Neural cell (in vitro differentiated cells): ENCODE measurements around the gene CKAP4. TPM values are rescaled to one million over a fixed set of nuclear protein-coding genes. Genes with fewer than 3 reads are reported as not detected.

Source experiments
- H2AFZ ChIP-seq: fragments of 200-600, 300-800 bp; sonication (generic), shearing (Covaris generic); 2 replicates; pipeline ENCODE4 v1.6.0; 2014; ENCODE audit warnings: low read depth, mild to moderate bottlenecking, antibody characterized with exemption, low read length, moderate library complexity
- H3F3A ChIP-seq: fragments of 200-600 bp; shearing (Covaris generic); 2 replicates; pipeline ENCODE4 v1.6.1; 2016; ENCODE audit warnings: mild to moderate bottlenecking, moderate library complexity, mixed read lengths, antibody characterized with exemption, low read length; ENCODE audit not compliant: insufficient read depth, poor library complexity, severe bottlenecking
- H3K27ac ChIP-seq: fragments of 200-600, 300-800 bp; sonication (generic), shearing (Covaris generic); 2 replicates; pipeline ENCODE4 v1.5.1; 2014; ENCODE audit warnings: mild to moderate bottlenecking, low read length, moderate library complexity
- H3K27me3 ChIP-seq: fragments of 300-800, 200-600 bp; sonication (generic), shearing (Covaris generic); 2 replicates; pipeline ENCODE4 v1.6.0; 2014; ENCODE audit warnings: mild to moderate bottlenecking, low read depth, low read length, moderate library complexity; ENCODE audit not compliant: insufficient read depth
- H3K36me3 ChIP-seq: fragments of 300-800, 200-600 bp; sonication (generic), shearing (Covaris generic); 2 replicates; pipeline ENCODE4 v1.5.1; 2014; ENCODE audit warnings: mild to moderate bottlenecking, antibody characterized with exemption, low read length, moderate library complexity; ENCODE audit not compliant: insufficient read depth
- H3K4me2 ChIP-seq: fragments of 300-800, 200-600 bp; sonication (generic), shearing (Covaris generic); 2 replicates; pipeline ENCODE4 v1.6.0; 2014; ENCODE audit warnings: mild to moderate bottlenecking, low read length
- H3K4me3 ChIP-seq: fragments of 300-800, 200-600 bp; sonication (generic), shearing (Covaris generic); 2 replicates; pipeline ENCODE4 v1.5.1; 2014; ENCODE audit warnings: mild to moderate bottlenecking, low read length, moderate library complexity
- H3K79me2 ChIP-seq: fragments of 200-600 bp; shearing (Covaris generic); replicated peaks from 2 replicates; pipeline ENCODE4 v1.6.0; 2014; ENCODE audit warnings: mild to moderate bottlenecking, low read length, moderate library complexity; ENCODE audit not compliant: insufficient read depth
- H3K9ac ChIP-seq: fragments of 300-800, 200-600 bp; sonication (generic), shearing (Covaris generic); 2 replicates; pipeline ENCODE4 v1.6.1; 2016; ENCODE audit warnings: mild to moderate bottlenecking, low read length, mixed read lengths
- H3K9me2 ChIP-seq: fragments of 200-600 bp; shearing (Covaris generic); 2 replicates; pipeline ENCODE4 v1.6.1; 2016; ENCODE audit warnings: mild to moderate bottlenecking, low read length, mixed read lengths; ENCODE audit not compliant: insufficient read depth
- H3K9me3 ChIP-seq: fragments of 200-600, 300-800 bp; sonication (generic), shearing (Covaris generic); 2 replicates; pipeline ENCODE4 v1.6.1; 2016; ENCODE audit warnings: mild to moderate bottlenecking, mixed run types, low read length, moderate library complexity, mixed read lengths
- H4K20me1 ChIP-seq: fragments of 200-600 bp; shearing (Covaris generic); 2 replicates; pipeline ENCODE4 v1.6.1; 2016; ENCODE audit warnings: mild to moderate bottlenecking, mixed run types; ENCODE audit not compliant: insufficient read depth
- CTCF ChIP-seq: fragments of 450-650 bp; IDR thresholded peaks from 2 replicates; pipeline ENCODE4 v1.5.1; 2014; ENCODE audit warnings: antibody characterized with exemption, mild to moderate bottlenecking, moderate library complexity; ENCODE audit not compliant: poor library complexity, severe bottlenecking
- EP300 ChIP-seq: fragments of 450-650 bp; conservative IDR thresholded peaks from 2 replicates; pipeline ENCODE4 v1.6.1; 2014; ENCODE audit warnings: antibody characterized with exemption, mild to moderate bottlenecking, moderate library complexity; ENCODE audit not compliant: poor library complexity, severe bottlenecking
- EZH2 ChIP-seq: fragments of 200-600, 300-800 bp; shearing (Covaris generic), sonication (generic); IDR thresholded peaks from 2 replicates; pipeline ENCODE4 v1.6.1; 2014; ENCODE audit warnings: antibody characterized with exemption, low read length, borderline replicate concordance, mild to moderate bottlenecking; ENCODE audit not compliant: insufficient read depth, poor library complexity, severe bottlenecking
- MXI1 ChIP-seq: fragments of 450-650 bp; conservative IDR thresholded peaks from 2 replicates; pipeline ENCODE4 v1.6.1; 2014; ENCODE audit warnings: antibody characterized with exemption, mild to moderate bottlenecking; ENCODE audit not compliant: poor library complexity, severe bottlenecking
- POLR2AphosphoS5 ChIP-seq: IDR thresholded peaks from 2 replicates; pipeline ENCODE4 v1.6.1; 2012
- RAD21 ChIP-seq: fragments of 450-650 bp; conservative IDR thresholded peaks from 2 replicates; pipeline ENCODE4 v1.6.1; 2014; ENCODE audit warnings: antibody characterized with exemption, mild to moderate bottlenecking, moderate library complexity
- REST ChIP-seq: IDR thresholded peaks from 2 replicates; pipeline ENCODE4 v1.6.1; 2012; ENCODE audit warnings: borderline replicate concordance
- SMC3 ChIP-seq: fragments of 450-650 bp; conservative IDR thresholded peaks from 2 replicates; pipeline ENCODE4 v1.6.1; 2014; ENCODE audit warnings: antibody characterized with exemption, mild to moderate bottlenecking, moderate library complexity; ENCODE audit not compliant: poor library complexity
- TAF1 ChIP-seq: IDR thresholded peaks from 2 replicates; pipeline ENCODE4 v1.6.1; 2012; ENCODE audit warnings: low read depth
- polyA plus RNA-seq: library from polyadenylated mRNA; depleted of rRNA; stranded (reverse); fragments of >200 nt; gene quantifications from 2 replicates; pipeline ENCODE4 v1.2.3, GENCODE V29; 2014

CKAP4 gene
- polyA plus RNA-seq, 1 donor from 2014 or later: 50.0 TPM

GRCh38 chr12:106258935-106259334, 11.1 kb upstream of the CKAP4 start:
- Histone ChIP-seq H3F3A (no peaks in the 10 kb centered on the region), H3K9me3 (no peaks in the 10 kb centered on the region), H3K4me3 (no peak overlapping the region), H3K9ac (no peak overlapping the region), H4K20me1 (no peaks in the 10 kb centered on the region), H3K27me3 (no peaks in the 10 kb centered on the region), H3K27ac (no peak overlapping the region), H2AFZ (no peak overlapping the region), H3K79me2 (no peaks in the 10 kb centered on the region), H3K36me3 (no peaks in the 10 kb centered on the region), H3K4me2 (no peak overlapping the region), H3K9me2 (no peaks in the 10 kb centered on the region)
- TF ChIP-seq EZH2 (no peak), POLR2AphosphoS5 (no peak), SMC3 (no peak), MXI1 (no peak), EP300 (no peak), REST (no peak), CTCF (no peak), RAD21 (no peak), TAF1 (no peak)

- Histone ChIP-seq H3K79me2 (no peaks in the 10 kb centered on the region), H4K20me1 (no peaks in the 10 kb centered on the region), H3F3A (no peaks in the 10 kb centered on the region), H3K36me3 (no peaks in the 10 kb centered on the region), H3K9me2 (no peaks in the 10 kb centered on the region), H3K4me3 (no peak overlapping the region), H3K9me3 (no peaks in the 10 kb centered on the region), H3K27ac (no peak overlapping the region), H3K9ac (no peak overlapping the region), H3K27me3 (no peaks in the 10 kb centered on the region), H2AFZ (no peak overlapping the region), H3K4me2 (no peak overlapping the region)
- no peak for TF ChIP-seq RAD21
- TF ChIP-seq EP300: no peak
- no peak for TF ChIP-seq SMC3
- TF ChIP-seq POLR2AphosphoS5: no peak
- TF ChIP-seq REST: no peak
- TF ChIP-seq MXI1: no peak
These were observed 10.4 kb upstream of the CKAP4 start for GRCh38 chr12:106258226-106258625.
